ENCODE results near the gene TP53I13.

Gene TP53I13

GRCh38 chr17:29615492-29616299 lies 47.2 kb downstream of the TP53I13 start:
- DNase-seq (ENCODE audit: low spot score): peak; percentile 80

- DNase-seq (ENCODE audit: low spot score): no peak
Observed at GRCh38 chr17:29616300-29617048, 48.0 kb downstream of the TP53I13 start.

GRCh38 chr17:29617125-29617480 lies 48.6 kb downstream of the TP53I13 start:
- DNase-seq (ENCODE audit: low spot score): peak; percentile 87

GRCh38 chr17:29617481-29618271 lies 49.2 kb downstream of the TP53I13 start:
- DNase-seq (ENCODE audit: low spot score): peak; percentile 83

GRCh38 chr17:29618272-29619065 lies 50.0 kb downstream of the TP53I13 start:
- DNase-seq (ENCODE audit: low spot score): no peak

- DNase-seq (ENCODE audit: low spot score): peak; percentile 45
Observed at GRCh38 chr17:29619251-29619650, 50.8 kb downstream of the TP53I13 start.

GRCh38 chr17:29620271-29620670 lies 51.8 kb downstream of the TP53I13 start:
- DNase-seq (ENCODE audit: low spot score): peak; percentile 50

- no peak for DNase-seq (ENCODE audit: low spot score)
Observed at GRCh38 chr17:29620779-29621500, 52.4 kb downstream of the TP53I13 start.

GRCh38 chr17:29621751-29622194 lies 53.3 kb downstream of the TP53I13 start:
- DNase-seq (ENCODE audit: low spot score): peak; percentile 40

All from kidney tubule cell (primary cell).